Astrocyte (in vitro differentiated cells and primary cell): ENCODE measurements around the gene FOXO6.

Source experiments
- EZH2 ChIP-seq: IDR thresholded peaks from 2 replicates; pipeline ENCODE4 v1.6.1; 2012; ENCODE audit warnings: mild to moderate bottlenecking, low read length, inconsistent platforms; ENCODE audit not compliant: insufficient read depth
- TF ChIP-seq, protein P1 (sequence below): IDR thresholded peaks from 2 replicates; pipeline ENCODE4 v1.5.1; 2011; ENCODE audit warnings: low read depth, mild to moderate bottlenecking, inconsistent platforms, low read length, moderate library complexity; ENCODE audit not compliant: insufficient read depth

GRCh38 chr1:41423511-41424191 lies 62.4 kb downstream of the FOXO6 start:
- TF ChIP-seq, protein P1, sequence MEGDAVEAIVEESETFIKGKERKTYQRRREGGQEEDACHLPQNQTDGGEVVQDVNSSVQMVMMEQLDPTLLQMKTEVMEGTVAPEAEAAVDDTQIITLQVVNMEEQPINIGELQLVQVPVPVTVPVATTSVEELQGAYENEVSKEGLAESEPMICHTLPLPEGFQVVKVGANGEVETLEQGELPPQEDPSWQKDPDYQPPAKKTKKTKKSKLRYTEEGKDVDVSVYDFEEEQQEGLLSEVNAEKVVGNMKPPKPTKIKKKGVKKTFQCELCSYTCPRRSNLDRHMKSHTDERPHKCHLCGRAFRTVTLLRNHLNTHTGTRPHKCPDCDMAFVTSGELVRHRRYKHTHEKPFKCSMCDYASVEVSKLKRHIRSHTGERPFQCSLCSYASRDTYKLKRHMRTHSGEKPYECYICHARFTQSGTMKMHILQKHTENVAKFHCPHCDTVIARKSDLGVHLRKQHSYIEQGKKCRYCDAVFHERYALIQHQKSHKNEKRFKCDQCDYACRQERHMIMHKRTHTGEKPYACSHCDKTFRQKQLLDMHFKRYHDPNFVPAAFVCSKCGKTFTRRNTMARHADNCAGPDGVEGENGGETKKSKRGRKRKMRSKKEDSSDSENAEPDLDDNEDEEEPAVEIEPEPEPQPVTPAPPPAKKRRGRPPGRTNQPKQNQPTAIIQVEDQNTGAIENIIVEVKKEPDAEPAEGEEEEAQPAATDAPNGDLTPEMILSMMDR: no peak
- TF ChIP-seq EZH2: no peak
